Measurements from ENCODE around the gene KLF15. TPM values are rescaled to one million over a fixed set of nuclear protein-coding genes. Genes with fewer than 3 reads are reported as not detected.

The KLF15 gene
- total RNA-seq, 1 experiment from 2014 or later = 3.3 TPM

- TF ChIP-seq, protein P1, sequence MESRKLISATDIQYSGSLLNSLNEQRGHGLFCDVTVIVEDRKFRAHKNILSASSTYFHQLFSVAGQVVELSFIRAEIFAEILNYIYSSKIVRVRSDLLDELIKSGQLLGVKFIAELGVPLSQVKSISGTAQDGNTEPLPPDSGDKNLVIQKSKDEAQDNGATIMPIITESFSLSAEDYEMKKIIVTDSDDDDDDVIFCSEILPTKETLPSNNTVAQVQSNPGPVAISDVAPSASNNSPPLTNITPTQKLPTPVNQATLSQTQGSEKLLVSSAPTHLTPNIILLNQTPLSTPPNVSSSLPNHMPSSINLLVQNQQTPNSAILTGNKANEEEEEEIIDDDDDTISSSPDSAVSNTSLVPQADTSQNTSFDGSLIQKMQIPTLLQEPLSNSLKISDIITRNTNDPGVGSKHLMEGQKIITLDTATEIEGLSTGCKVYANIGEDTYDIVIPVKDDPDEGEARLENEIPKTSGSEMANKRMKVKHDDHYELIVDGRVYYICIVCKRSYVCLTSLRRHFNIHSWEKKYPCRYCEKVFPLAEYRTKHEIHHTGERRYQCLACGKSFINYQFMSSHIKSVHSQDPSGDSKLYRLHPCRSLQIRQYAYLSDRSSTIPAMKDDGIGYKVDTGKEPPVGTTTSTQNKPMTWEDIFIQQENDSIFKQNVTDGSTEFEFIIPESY (IDR thresholded peaks at IDR 0.05; ENCODE audit: extremely low read depth, insufficient replicate concordance, low read length) = no peak
- TF ChIP-seq MAX (IDR thresholded peaks at IDR 0.05) (no peak), TCF7L2 (IDR thresholded peaks at IDR 0.05; ENCODE audit: borderline replicate concordance, extremely low read depth, insufficient read depth, insufficient read length) (no peak)
These were observed 44.9 kb downstream of the KLF15 start (continued) for GRCh38 chr3:126312341-126312740.

- Histone ChIP-seq H2AFZ (ENCODE audit: low read depth, low read length, poor library complexity, severe bottlenecking) (no peak overlapping the region), H3K36me3 (ENCODE audit: control insufficient read depth in 1 of 2, insufficient read depth in 2 of 2, low read length in 2 of 2) (no peaks in the 10 kb centered on the region), H3K4me3 (replicated peaks in 1 of 2; ENCODE audit: low read depth in 1 of 2, low read length in 2 of 2) (no peak overlapping the region), H3K4me1 (ENCODE audit: control insufficient read depth in 1 of 2, insufficient read depth in 2 of 2, low read length in 2 of 2) (no peaks in the 10 kb centered on the region), H3K27me3 (ENCODE audit: insufficient read depth, low read length) (no peaks in the 10 kb centered on the region), H3K9ac (ENCODE audit: low read length) (no peak overlapping the region), H3K9me3 (ENCODE audit: control insufficient read depth in 1 of 2, insufficient read depth in 1 of 2, low read depth in 1 of 2, low read length in 2 of 2) (no peaks in the 10 kb centered on the region), H4K20me1 (ENCODE audit: insufficient read depth) (no peaks in the 10 kb centered on the region), H3K79me2 (ENCODE audit: insufficient read depth, low read length) (no peaks in the 10 kb centered on the region), H3K4me2 (ENCODE audit: low read length) (no peak overlapping the region), H3K9me2 (ENCODE audit: insufficient read depth) (no peaks in the 10 kb centered on the region), H3K27ac (ENCODE audit: low read depth, low read length) (no peak overlapping the region)
- TF ChIP-seq POLR2AphosphoS5 (IDR thresholded peaks at IDR 0.05; ENCODE audit: low read depth, low read length) = no peak
- no peak for TF ChIP-seq TCF7L2 (IDR thresholded peaks at IDR 0.05; ENCODE audit: borderline replicate concordance, extremely low read depth, insufficient read depth, insufficient read length)
- no peak for TF ChIP-seq EZH2 (IDR thresholded peaks at IDR 0.05)
- no peak for TF ChIP-seq EGR1 (IDR thresholded peaks at IDR 0.05; ENCODE audit: low read depth)
- TF ChIP-seq RAD21 (IDR thresholded peaks at IDR 0.05; ENCODE audit: low read depth) = no peak
- TF ChIP-seq ELF1 (IDR thresholded peaks at IDR 0.05; ENCODE audit: borderline replicate concordance, low read depth) = no peak
- ChIA-PET CTCF (no interaction called here), RAD21 (ENCODE audit: low non-redundant PET in 1 of 2, low total read pairs in 2 of 2, uncharacterized antibody in 2 of 2, unreplicated experiment in 2 of 2) (no interaction called here), POLR2A (no interaction called here)
- ATAC-seq = no peak
- no peak for DNase-seq (ENCODE audit: low read depth, low spot score)
- BruUV-seq (replicated peaks) = no TSS peak
- intact Hi-C loops (cut with micrococcal nuclease) = no loop called here
These were observed 45.8 kb downstream of the KLF15 start for GRCh38 chr3:126311338-126311978.

Measured in HCT116 (cell line).